Breast epithelium (tissue), 4 donors: ENCODE data around the gene PDZRN3. TPM values are rescaled to one million over a fixed set of nuclear protein-coding genes. Genes with fewer than 3 reads are reported as not detected.

Source experiments
- DNase-seq, 2 donors: peaks; one replicate each; pipeline ENCODE4 v3.0.0-alpha.2; 2019; ENCODE audit warnings: low spot score in 2 of 2
- H3K27ac ChIP-seq, 2 donors: fragments of 200-600 bp; sonication (generic) in 1 of 2; one replicate each; pipeline ENCODE4 v1.5.1; 2016 to 2019; ENCODE audit warnings: mild to moderate bottlenecking in 1 of 2
- H3K27me3 ChIP-seq, 2 donors: fragments of 200-600 bp; sonication (generic) in 1 of 2; one replicate each; pipeline versions ENCODE4 v1.5.1 to v1.6.0; 2017 to 2019; ENCODE audit warnings: control low read depth in 1 of 2, mild to moderate bottlenecking in 1 of 2
- H3K36me3 ChIP-seq: fragments of 200-600 bp; one replicate; pipeline ENCODE4 v1.5.1; 2019
- H3K4me1 ChIP-seq, 2 donors: fragments of 200-600 bp; sonication (generic); one replicate each; pipeline ENCODE4 v1.5.1; 2016 to 2019; ENCODE audit warnings: control low read depth in 1 of 2
- H3K4me3 ChIP-seq, 3 donors: fragments of 200-600 bp; sonication (generic); 1 replicate in 2 of 3; 2 replicates in 1 of 3; pipeline ENCODE4 v1.5.1; 2016 to 2019; ENCODE audit warnings: mild to moderate bottlenecking in 3 of 3, moderate library complexity in 2 of 3
- H3K9me3 ChIP-seq, 2 donors: fragments of 200-600 bp; sonication (generic) in 1 of 2; one replicate each; pipeline ENCODE4 v1.5.1; 2016 to 2019; ENCODE audit warnings: control low read depth in 1 of 2
- POLR2A ChIP-seq: fragments of 450-650 bp; IDR thresholded peaks from one replicate; pipeline ENCODE4 v1.6.1; 2016; ENCODE audit warnings: antibody characterized with exemption, mild to moderate bottlenecking, moderate library complexity
- POLR2AphosphoS5 ChIP-seq, 3 donors: sonication (generic); formaldehyde crosslinking; IDR thresholded peaks; one replicate each; pipeline ENCODE4 v1.6.1; 2017; ENCODE audit warnings: antibody characterized with exemption in 3 of 3
- intact Hi-C: fragments of 100-400 bp; cut with DNase I; formaldehyde crosslinking; loops from one replicate; pipeline ENCODE4 v1.15.1; 2023; ENCODE audit warnings: low total_unique reads
- total RNA-seq, 3 donors: library from RNA; depleted of rRNA; stranded (reverse); fragments of >200 nt; gene quantifications; one replicate each; pipeline ENCODE4 v1.1.0, GENCODE V29; 2016
- TF ChIP-seq, protein P1 (sequence below), 3 donors: fragments of 450-650 bp; IDR thresholded peaks; one replicate each; pipeline ENCODE4 v1.5.1; 2016 to 2017; ENCODE audit warnings: antibody characterized with exemption in 3 of 3, mild to moderate bottlenecking in 3 of 3, moderate library complexity in 3 of 3

PDZRN3 gene
- total RNA-seq, 3 donors from 2014 or later, result 36.0 to 79.6 (median 37.6) TPM

DNA sequence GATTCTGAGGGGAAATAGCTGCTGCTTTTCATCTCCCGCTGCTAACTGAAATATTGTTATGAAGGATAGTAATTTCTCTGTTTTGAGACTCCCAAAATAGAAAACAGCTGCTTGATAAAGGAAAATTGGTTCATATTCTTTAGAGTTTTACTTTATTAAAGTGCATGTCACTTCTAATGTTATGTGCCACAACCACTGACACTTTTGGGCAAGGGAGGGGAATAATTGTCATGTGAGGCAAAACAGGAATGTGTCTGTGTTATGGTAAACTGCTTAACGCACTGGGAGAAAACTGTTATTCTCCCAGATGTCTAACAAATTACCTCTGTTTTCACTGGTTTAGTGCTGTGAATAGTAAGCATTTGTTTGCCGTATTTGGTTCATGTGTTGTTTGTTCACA, 201.6 kb downstream of the PDZRN3 start:
- Histone ChIP-seq H3K27me3 (no peaks in the 10 kb centered on the region), H3K4me1 (no peaks in the 10 kb centered on the region), H3K36me3 (no peaks in the 10 kb centered on the region), H3K27ac (peak overlapping the region; percentile 12 to 27), H3K4me3 (no peak overlapping the region), H3K9me3 (no peaks in the 10 kb centered on the region)
- TF ChIP-seq POLR2A (no peak), POLR2AphosphoS5 (IDR thresholded peaks at IDR 0.05) (no peak)
- TF ChIP-seq, protein P1, sequence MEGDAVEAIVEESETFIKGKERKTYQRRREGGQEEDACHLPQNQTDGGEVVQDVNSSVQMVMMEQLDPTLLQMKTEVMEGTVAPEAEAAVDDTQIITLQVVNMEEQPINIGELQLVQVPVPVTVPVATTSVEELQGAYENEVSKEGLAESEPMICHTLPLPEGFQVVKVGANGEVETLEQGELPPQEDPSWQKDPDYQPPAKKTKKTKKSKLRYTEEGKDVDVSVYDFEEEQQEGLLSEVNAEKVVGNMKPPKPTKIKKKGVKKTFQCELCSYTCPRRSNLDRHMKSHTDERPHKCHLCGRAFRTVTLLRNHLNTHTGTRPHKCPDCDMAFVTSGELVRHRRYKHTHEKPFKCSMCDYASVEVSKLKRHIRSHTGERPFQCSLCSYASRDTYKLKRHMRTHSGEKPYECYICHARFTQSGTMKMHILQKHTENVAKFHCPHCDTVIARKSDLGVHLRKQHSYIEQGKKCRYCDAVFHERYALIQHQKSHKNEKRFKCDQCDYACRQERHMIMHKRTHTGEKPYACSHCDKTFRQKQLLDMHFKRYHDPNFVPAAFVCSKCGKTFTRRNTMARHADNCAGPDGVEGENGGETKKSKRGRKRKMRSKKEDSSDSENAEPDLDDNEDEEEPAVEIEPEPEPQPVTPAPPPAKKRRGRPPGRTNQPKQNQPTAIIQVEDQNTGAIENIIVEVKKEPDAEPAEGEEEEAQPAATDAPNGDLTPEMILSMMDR (IDR thresholded peaks at IDR 0.05), result no peak
- no peak for DNase-seq
- intact Hi-C loops, result no loop called here

DNA sequence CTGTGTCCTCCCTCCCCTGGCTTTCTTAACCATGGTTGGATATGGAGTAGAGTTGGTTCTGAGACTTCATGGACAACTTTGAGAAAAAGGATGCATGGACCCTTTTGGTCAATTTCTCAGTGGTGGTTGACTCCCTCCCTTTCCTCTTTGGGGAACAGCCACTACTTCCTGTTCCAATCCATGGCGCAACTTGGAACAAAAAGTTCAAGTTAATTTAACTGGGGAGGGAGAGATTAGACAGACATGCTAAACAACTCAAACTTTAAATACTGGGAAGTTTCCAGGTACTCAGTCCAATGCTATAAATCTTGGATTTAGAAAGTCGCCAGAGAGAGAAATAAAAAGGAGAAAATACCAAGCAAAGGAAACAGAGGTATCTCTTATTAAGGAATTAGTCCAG, 202.2 kb downstream of the PDZRN3 start:
- intact Hi-C loops, result no loop called here
- Histone ChIP-seq H3K4me1 (no peaks in the 10 kb centered on the region), H3K9me3 (no peaks in the 10 kb centered on the region), H3K27ac (peak overlapping the region; percentile 12 to 27), H3K36me3 (no peaks in the 10 kb centered on the region), H3K4me3 (no peak overlapping the region), H3K27me3 (no peaks in the 10 kb centered on the region)
- DNase-seq, result no peak
- TF ChIP-seq POLR2AphosphoS5 (IDR thresholded peaks at IDR 0.05), result peak in 1 of 3 donors; percentile 63
- TF ChIP-seq, protein P1 (IDR thresholded peaks at IDR 0.05), result no peak

DNA sequence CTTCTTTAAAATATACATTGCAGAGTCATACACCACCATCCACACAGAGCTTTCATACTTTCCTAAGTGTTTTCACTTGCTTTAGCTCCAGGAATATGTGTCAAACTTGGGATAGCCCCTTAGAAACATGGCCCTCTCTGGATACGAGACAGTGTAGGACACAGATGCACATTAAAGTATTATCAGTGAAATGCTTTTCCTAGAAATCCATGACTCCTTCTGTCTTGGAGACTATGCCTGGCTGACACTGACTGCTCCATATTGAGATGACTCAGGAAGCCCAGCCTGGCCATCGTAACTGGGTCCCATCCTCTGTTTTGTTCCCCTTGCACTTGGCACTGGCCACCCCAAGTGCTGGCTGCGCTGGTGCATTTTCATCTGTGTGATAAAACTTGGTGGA, 204.8 kb downstream of the PDZRN3 start:
- Histone ChIP-seq H3K27ac (peak overlapping the region; percentile 22 to 27), H3K36me3 (no peaks in the 10 kb centered on the region), H3K4me3 (no peak overlapping the region), H3K4me1 (no peaks in the 10 kb centered on the region), H3K9me3 (no peaks in the 10 kb centered on the region), H3K27me3 (no peaks in the 10 kb centered on the region)
- no peak for DNase-seq
- intact Hi-C loops, result no loop called here
- TF ChIP-seq POLR2AphosphoS5 (IDR thresholded peaks at IDR 0.05) (no peak), POLR2A (no peak)
- TF ChIP-seq, protein P1 (IDR thresholded peaks at IDR 0.05), result no peak

DNA sequence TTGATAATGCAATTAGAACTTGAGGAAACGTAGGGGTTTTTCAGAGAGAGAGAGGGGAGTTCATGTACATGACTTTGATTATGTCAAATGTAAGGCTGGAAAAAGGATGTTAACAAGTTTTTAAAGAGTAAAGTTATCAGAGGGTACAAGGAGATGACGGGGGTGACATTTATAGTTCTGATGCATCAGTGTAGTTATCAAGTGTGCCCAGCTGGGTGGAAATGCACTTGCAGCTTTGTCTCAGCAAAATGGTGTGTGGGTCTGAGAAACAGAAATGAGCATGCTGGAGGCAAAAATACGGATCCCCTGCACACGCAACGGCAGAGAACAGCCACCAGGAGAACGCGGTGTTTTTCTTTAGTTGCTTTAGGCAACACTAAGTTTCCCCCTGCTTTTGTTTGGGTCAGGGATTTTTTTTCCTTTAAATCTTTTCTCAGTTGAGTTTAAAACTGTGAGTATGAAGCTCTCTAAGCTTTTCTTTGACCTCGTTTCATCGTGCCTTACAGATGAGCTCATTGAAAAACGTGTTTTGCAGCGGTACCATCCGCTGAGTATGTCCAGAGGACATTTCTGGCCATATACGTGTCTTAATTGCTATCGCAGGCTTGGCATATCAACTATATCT, 205.4 kb downstream of the PDZRN3 start:
- Histone ChIP-seq H3K4me3 (peak overlapping the region in 1 of 3 donors; percentile 26), H3K27me3 (no peaks in the 10 kb centered on the region), H3K9me3 (no peaks in the 10 kb centered on the region), H3K27ac (peak overlapping the region; percentile 22 to 27), H3K4me1 (no peaks in the 10 kb centered on the region), H3K36me3 (no peaks in the 10 kb centered on the region)
- intact Hi-C loops, result no loop called here
- TF ChIP-seq, protein P1 (IDR thresholded peaks at IDR 0.05), result peak in 1 of 3 donors; percentile 18
- TF ChIP-seq POLR2A, result no peak
- TF ChIP-seq POLR2AphosphoS5 (IDR thresholded peaks at IDR 0.05), result no peak
- DNase-seq, result no peak

DNA sequence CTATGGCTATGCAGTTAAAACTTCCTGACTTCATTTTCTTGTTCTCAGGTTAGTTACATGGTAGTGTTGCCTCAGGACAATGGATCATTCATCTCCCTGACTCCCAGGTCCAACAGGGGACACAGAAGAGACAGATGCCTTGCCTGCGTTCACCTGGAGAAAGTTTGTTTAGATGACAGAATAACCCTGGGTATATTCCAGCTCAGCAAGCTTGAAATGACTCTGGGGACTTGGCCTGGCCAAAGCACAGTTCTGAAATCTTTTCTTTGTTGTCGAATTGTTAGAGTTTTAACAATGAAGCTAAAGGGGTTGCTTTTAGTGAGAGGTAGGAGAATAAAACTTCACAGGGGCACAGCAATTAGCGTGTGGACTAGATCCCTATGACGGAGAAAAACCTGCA, 206.1 kb downstream of the PDZRN3 start:
- Histone ChIP-seq H3K27ac (peak overlapping the region; percentile 22 to 27), H3K9me3 (no peaks in the 10 kb centered on the region), H3K4me3 (no peak overlapping the region), H3K27me3 (no peaks in the 10 kb centered on the region), H3K4me1 (no peaks in the 10 kb centered on the region), H3K36me3 (no peaks in the 10 kb centered on the region)
- intact Hi-C loops, result no loop called here
- DNase-seq, result no peak
- TF ChIP-seq POLR2AphosphoS5 (IDR thresholded peaks at IDR 0.05) (no peak), POLR2A (no peak)
- TF ChIP-seq, protein P1 (IDR thresholded peaks at IDR 0.05), result no peak
